Measurements from ENCODE around the gene NAV2.

NAV2 gene

GRCh38 chr11:19972651-19973050 lies 260.0 kb downstream of the NAV2 start:
- no peak for DNase-seq (ENCODE audit: low read depth)

DNA sequence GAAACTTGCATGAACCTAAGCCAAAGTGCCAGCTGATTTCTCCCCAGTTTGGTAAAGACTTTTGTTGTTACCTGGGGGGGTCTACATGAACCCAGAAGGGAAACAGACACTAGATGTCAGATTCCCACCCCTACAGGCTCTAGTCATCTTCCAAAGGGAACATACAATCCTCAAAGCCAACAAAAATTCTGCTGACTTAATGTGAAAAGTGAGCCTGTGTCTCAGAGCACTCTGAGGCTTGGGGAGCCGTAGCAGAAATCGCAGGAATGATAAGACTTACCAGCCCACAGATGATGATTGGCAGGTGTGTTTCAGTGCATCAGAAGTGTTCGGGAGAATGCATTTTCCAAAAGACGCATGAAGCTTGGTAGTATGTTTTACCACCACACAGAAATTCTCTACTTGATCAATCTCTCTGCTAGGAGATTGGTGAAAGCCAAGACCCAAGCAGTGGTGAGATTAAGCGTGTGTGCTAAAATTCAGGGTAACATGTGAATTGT lies 260.5 kb downstream of the NAV2 start:
- DNase-seq (ENCODE audit: low read depth), result no peak

DNA sequence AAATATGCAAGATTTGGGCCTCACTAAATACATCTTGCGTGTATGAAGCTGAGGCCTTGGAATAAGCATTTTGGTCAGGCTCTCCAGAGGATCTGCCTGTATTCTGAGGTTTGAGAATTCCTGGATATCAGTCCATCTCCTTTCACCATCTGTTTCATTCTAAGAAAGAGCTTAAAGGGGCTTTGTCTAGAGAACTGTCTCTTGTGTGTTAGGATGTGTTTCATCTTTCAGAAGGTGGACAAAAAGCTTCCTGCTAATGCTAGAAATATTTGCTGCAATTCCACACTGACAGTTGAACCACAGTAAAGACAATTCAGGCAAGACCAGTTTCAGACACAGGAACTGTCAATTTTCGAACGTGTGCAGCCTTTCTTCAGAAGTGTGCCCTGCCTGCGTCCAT lies 262.2 kb downstream of the NAV2 start:
- DNase-seq (ENCODE audit: low read depth), result no peak

DNA sequence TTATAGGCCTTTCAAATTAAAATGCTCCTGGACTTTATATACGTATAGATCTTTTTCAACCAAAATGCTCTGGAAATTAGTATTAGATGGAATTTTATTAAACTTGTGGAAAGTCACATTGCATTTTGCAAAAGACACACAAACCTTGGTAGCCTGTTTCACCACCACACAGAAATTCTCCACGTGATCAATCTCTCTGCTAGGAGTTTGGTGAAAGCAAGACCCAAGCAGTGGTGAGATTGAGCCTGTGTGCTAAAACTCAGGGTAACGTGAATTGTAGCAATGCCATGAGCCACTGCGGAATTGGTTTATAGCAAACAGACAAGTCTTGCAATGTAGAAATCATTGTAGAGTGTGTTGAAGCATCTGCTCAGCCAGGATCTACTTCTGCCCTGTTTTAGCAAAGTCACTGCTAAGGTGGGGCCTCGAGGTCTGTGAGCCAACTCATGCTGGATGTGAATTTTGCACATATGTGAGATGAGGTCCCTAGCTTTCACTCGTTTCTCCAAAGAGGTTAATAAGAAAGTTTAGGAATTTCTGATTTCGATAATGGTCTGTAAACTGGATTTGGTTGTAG lies 262.9 kb downstream of the NAV2 start:
- DNase-seq (ENCODE audit: low read depth), result no peak

GRCh38 chr11:19976281-19976941 lies 263.8 kb downstream of the NAV2 start:
- DNase-seq (ENCODE audit: low read depth), result no peak

DNA sequence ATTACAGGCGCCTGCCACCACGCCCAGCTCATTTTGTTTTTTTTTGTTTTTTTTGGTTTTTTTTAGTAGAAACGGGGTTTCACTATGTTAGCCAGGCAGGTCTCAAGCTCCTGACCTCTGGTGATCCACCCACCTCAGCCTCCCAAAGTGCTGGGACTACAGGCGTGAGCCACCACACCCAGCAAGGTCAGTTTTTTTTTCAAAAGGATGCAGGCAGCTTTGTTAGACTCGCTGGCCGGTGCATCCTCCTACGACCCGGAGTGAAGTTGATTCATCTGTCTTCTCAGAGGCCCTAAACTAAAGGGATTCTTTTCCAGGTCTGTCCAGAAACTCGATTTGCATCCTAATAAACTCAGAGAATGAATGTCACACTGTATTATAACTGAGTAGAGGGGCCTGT lies 265.3 kb downstream of the NAV2 start:
- no peak for DNase-seq (ENCODE audit: low read depth)

- no peak for DNase-seq (ENCODE audit: low read depth)
These were observed 266.3 kb downstream of the NAV2 start for GRCh38 chr11:19978668-19979518.

DNA sequence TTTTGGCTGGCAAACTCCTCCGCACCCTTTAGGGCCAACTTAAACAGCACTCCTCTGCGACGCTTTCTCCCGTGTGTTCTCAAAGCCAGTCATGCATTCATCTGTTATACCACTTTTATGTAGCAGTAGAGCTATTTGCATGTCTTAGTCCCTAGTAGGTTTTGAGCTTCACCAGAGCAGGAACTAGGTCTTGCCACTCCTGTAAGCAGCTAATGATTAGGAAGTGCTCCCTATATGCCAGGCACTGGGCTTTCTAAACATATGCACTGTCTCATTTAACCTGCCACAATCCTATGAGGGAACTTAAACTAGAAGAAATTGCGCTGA lies 266.8 kb downstream of the NAV2 start:
- DNase-seq (ENCODE audit: low read depth), result no peak

DNA sequence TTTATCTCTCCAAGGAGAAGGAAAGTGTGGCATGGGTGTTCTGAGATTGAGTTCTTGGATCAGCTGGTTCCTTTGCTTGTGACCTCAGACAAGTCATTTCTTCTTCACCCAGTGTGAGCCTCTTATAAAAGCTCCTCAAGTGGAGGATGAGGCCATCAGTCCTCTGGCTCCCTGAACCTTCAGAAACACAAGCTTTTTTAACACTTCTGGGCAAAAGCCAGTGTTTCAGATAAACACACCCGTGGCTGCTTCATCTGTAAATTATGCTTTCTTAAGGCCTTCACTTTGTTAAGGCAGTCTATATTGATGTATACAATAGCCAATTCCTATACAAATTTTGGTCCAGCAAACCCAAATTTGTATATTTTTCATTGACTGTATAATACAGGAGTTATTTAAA lies 267.8 kb downstream of the NAV2 start:
- DNase-seq (ENCODE audit: low read depth), result no peak

DNA sequence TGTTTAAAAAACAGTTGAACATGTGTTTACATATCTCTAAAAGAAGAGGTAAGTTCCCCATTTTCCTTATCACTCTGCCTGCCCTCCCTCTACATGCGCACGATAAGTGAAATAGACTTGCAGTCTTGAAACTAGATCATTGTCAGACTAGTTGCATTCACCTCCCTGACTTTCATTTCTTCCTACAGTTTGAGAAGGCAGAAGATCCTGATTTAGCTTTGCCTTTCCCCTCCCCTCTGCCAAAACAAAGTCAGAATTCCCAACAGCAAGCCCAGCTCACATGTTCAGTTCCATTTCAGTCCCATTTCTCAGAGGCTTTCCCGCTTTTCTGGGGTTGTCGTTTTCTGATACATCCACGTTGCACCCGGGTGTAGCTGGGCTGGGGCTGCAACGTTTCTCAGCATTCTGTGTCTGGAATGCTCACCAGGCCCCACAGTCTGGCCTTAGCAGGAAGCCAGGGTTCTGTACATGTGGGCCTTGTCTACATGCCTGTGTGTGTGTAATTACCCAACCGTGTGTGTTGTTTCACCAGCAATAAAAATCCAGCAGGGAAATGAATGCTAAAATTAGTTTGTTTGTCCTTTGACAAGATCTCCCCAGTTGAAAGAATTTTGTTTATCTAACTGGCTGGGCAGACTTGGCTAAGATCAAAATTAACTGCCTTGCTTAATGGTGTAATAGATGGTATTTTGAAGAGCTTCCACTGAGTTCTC lies 268.5 kb downstream of the NAV2 start:
- DNase-seq (ENCODE audit: low read depth), result no peak

DNA sequence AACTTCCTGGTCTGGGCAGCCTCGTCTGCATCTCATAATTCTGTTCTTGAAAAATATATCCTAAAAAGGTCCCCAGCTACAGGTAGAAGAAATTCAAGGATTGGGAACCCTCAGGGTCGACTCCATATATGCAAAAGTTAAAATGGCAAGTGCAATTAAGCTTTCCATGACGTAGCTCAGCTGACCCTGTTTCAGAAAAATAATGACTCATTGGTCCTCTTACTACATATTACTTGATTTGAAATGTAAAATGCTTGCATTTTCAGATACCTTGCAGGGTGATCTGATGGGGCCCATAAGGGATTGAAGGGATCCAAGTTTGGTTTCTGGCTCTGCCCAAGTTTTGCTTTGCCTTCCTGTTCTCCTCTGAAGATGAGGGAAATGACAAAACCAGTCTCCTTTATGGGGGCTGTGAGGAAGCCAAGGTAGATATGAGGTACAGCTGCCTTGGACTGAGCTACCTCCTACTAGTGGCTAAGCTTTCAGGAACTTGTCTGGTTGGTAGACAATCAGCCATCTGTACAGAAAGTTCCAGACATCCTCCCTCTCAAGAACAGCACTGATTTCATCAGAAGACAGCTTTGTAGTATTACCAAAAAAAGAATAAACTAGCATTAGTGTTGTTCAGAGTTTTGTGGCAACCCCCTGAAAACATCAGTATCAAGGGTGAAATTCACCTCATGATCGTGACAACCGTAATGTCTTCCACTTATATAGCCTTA lies 270.3 kb downstream of the NAV2 start:
- no peak for DNase-seq (ENCODE audit: low read depth)

GRCh38 chr11:19984048-19984742 lies 271.6 kb downstream of the NAV2 start:
- DNase-seq (ENCODE audit: low read depth), result no peak

- DNase-seq (ENCODE audit: low read depth), result no peak
These were observed 272.5 kb downstream of the NAV2 start for GRCh38 chr11:19985111-19985510.

- no peak for DNase-seq (ENCODE audit: low read depth)
These were observed 274.7 kb downstream of the NAV2 start for GRCh38 chr11:19987331-19987801.

DNA sequence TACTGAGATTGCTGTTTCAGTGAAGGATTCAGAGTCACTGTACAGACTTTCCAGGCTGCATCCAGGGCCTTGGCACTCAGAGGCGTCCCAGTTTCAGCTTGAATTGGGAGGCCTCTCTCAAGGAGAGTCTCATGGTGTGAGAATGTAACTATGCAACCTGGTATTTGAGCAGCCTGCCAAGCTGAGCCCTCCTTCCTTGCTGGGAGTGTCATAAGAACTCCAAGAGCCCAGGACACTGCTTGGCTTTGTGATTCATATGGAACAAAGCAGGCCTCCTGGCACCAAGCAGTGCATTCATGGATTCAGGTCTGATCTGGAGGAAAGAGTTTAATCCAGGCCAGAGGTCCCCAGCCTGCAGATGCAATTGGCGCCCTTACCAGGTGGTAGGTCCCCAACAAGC lies 276.0 kb downstream of the NAV2 start:
- no peak for DNase-seq (ENCODE audit: low read depth)

DNA sequence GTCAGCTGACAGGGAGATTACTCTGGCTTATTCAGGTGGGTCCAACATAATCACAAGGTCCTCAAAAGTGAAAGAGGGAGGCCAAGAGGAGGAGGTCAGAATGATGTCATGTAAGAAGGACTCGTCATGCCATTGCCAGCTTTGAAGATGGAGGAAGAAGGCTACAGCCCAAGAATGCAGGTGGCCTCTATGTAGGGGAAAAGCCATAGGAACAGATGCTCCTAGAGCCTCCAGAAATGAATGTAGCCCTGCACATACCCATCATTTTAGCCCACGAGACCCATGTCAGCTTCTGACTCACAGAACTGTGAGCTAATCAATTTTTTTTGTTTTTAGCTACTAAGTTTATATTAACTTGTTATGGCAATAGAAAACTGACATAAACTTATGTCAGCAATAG lies 276.6 kb downstream of the NAV2 start:
- DNase-seq (ENCODE audit: low read depth), result no peak

DNA sequence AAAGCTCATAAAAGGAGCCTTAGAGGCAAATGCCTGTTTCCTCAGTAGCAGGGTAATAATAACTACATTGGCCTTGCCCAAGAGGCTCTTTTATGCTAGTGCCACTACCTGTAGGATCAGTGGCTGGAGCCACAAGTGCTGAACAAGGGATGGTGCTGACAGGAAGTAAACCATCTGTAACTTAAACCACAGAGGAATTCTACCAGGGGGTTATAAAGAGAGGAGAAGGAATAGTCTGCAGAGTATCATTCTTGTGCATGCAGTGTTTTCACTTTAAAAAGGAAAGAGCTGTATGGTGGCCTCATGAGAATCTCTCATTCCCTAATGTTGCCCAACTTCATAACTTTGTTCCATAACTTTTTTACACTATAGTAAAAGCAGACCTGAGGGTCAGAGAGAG lies 279.5 kb downstream of the NAV2 start:
- no peak for DNase-seq (ENCODE audit: low read depth)

- no peak for DNase-seq (ENCODE audit: low read depth)
These were observed 280.4 kb downstream of the NAV2 start for GRCh38 chr11:19992998-19993397.

DNA sequence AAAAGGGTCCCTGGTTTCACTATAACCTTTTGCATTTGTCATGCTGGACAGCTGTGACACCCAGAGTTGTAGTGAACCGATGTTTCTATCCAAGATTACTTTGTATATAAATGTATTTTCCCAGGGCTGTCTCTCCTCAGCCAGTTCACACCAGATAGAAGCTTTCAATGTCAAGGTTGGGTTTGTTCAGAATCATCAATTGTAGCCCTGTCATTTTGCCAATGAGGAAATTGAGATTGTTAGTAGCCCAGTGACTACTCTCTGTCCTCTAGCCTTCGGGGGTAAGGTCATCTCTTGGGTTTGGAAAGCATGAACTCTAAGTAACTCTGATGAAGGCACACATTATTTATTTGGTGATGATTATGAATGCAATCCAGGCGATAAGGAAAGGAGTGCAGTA lies 282.0 kb downstream of the NAV2 start:
- DNase-seq (ENCODE audit: low read depth), result no peak

- no peak for DNase-seq (ENCODE audit: low read depth)
These were observed 282.5 kb downstream of the NAV2 start for GRCh38 chr11:19995145-19995544.

DNA sequence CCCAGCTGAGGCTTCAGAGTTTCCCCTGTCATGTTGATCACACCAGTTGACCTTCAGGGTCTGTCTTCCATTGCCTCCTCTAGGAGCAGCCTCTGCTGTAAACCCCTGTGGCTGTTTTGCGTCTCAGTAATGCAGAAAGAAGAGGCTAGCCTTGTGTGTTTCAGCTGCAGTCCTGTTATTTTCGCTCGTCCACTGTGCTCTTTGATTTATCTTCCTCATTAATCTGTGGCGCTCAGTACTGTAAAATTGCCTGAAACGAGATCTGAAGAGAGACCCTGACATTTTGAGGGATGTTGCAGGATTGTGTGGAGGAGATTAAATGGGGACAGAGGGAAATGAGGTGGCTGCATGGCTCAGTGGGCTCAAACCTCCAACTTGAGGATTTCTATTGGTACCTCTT lies 283.9 kb downstream of the NAV2 start:
- DNase-seq (ENCODE audit: low read depth), result no peak

Measured in activated T-helper 1 cell treated with Interleukin-2 at 50 U/mL for 16 hours (primary cell).